GM12864 (cell line): ENCODE data around the gene CBX5.

ENCODE experiments used
- DNase-seq: peaks from one replicate; pipeline ENCODE4 v3.0.0-alpha.2; 2011; ENCODE audit warnings: low read depth
- H3K4me3 ChIP-seq: 2 replicates; pipeline ENCODE4 v1.5.1; 2011; ENCODE audit warnings: mild to moderate bottlenecking, low read depth, low read length, control low read depth
- CTCF ChIP-seq: IDR thresholded peaks from 2 replicates; pipeline ENCODE4 v1.5.1; 2011; ENCODE audit warnings: low read depth, mild to moderate bottlenecking, moderate library complexity, low read length, control low read depth, inconsistent platforms; ENCODE audit errors: missing control alignments

Gene CBX5

DNA sequence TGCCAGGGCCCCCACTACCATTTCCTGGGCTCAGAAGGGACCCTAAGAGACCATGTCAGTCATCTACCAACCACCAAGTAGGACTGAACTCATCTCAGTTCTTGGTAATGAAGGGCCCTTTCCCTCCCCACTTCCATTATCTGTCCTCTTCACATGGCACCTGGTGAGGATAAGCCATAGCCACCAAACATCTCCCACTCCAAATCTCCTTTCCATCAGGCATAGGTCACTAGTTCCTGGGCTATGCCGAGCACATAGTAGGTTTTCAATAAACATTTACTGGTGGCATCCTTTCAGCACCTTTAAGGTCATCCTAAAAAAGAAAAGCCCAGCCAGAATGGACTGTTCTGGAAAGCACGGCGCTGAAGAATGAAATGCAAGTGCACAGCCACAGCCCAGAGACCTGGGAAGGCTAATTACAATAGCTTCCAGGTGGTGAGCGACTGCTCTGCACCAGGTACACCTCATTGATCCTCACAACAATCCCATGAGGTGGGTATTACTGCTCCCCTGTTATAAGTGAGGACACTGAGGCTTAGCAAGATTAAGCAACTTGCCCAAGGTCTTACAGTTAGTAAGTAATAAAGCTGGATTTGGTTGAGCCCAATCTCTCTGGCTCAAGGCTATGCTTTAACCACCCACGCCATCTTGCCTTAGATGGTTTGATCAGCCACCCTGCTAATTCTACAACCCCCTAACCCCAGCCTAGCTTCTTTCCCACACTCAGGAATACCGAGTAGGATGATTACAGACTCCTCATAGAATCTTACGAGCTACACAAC is 95.7 kb downstream of the CBX5 start:
- DNase-seq: no peak
- H3K4me3 ChIP-seq: no peak overlapping the region
- TF ChIP-seq CTCF: no peak

GRCh38 chr12:54182981-54183380 is 96.9 kb downstream of the CBX5 start:
- no peak overlapping the region for H3K4me3 ChIP-seq
- TF ChIP-seq CTCF: no peak
- no peak for DNase-seq

GRCh38 chr12:54182086-54182485 is 97.8 kb downstream of the CBX5 start:
- TF ChIP-seq CTCF: no peak
- no peak for DNase-seq
- no peak overlapping the region for H3K4me3 ChIP-seq
